ENCODE data around the gene THSD7A.

Gene THSD7A

GRCh38 chr7:11747715-11748485, 84.1 kb downstream of the THSD7A start:
- DNase-seq: no peak

DNA sequence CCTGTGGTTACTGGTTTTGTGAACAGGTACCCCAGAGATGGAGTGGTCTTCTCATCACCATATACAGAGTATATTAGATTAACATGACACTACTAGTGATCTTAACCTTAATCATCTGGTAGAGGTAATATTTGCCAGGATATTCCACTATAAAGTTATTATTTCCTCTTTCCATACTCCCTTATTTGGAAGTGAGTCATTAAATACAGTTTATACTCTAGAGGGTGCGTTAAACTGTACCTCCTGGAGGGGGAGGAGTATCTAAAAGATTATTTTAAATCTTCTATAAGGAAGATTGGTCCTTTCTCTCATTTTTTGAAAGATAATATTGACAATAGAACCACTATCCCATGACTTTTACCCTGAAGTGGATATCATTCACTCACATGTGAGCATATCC, 85.4 kb downstream of the THSD7A start:
- no peak for DNase-seq

DNA sequence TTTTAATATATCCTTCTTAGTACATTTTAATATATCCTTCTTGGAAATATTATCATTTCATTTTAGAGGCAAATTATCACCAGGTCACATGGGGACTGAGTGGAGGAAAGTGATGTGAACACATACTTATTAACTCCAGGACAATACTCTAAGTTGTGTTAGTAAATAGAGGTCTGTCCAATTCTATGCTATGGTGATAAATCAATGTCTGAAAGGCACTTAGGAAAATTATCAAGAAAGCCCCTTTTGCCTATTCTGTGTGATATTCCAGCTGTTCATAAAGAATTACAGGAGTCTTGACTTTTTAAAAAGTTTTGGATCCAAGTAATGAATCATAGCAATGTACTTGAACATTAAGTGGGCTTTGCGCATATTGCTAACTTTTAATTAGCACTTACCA, 88.5 kb downstream of the THSD7A start:
- no peak for DNase-seq

DNA sequence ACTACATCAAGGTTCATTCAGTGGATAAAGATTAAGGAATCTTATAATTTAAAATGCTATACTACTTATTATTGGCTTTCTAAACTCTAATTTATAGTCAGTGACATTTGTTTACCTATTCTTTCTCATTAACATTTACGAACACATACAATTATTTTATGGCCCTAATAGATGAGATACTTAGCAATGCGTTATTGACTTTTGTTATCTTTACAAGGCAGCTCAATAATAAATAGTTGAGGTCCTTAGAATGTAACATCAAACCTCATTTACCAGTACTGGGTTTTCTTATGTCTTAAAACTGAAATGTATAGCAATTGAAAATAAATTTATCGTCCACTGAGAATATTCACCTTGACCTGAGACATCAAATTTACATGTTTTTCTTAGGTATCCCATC, 89.0 kb downstream of the THSD7A start:
- no peak for DNase-seq

- no peak for DNase-seq
These were observed 89.5 kb downstream of the THSD7A start for GRCh38 chr7:11742496-11742895.

GRCh38 chr7:11737723-11738122, 94.3 kb downstream of the THSD7A start:
- DNase-seq: no peak

- no peak for DNase-seq
These were observed 99.8 kb downstream of the THSD7A start for GRCh38 chr7:11732207-11732606.

DNA sequence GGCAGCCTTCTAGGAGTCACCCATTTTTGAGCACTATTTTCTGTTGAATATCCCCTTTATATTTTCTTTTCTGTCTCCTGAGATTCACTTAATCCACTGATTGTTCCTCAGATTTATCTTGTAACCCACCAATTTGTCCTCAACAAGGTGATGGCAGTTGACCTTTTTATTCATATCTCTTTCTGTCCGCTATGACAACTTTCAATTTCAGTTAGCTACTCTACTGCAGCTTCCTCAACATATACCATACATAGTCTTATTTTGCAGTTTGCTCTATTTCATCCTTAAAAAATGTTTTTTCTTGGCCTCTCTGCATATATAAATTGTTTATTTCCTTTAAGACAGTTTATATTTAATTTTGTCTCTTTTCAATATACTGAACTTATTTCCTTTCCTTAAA, 101.3 kb downstream of the THSD7A start:
- no peak for DNase-seq

DNA sequence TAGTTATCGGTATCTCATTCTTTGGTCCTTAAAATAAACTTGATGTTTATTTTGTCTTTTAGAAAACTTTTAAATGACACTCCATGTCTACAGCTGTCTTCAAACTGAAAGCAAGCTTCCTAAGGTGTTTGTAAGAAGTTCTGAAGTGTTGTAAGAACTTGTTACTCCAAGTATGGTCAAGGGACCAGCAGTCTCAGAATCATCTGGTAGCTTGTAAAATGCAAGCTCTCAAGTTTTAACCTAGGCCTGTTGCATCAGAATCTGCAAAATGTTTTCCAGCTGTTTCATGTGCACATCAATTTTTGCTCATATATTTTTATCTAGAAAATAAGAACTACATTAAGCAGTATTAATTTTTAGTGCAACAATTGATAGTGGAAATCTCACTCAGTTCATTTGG, 104.1 kb downstream of the THSD7A start:
- DNase-seq: no peak

DNA sequence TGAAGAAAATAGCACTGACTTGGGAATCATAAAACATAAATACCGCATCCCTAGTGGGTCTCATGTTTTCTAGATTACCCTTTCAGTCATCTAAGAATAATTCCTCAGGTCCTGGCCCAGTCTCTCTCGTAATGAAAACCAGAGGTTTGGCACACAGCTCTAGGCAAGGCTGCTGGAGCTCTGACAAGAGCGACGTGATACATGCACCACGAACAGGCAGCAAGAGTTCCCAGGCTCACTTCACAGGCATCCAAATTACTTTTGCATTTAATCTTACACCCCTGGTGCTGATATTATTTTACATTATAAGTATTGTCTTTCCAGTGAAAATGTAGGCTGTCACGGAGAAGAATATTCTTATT, 105.2 kb downstream of the THSD7A start:
- no peak for DNase-seq

DNA sequence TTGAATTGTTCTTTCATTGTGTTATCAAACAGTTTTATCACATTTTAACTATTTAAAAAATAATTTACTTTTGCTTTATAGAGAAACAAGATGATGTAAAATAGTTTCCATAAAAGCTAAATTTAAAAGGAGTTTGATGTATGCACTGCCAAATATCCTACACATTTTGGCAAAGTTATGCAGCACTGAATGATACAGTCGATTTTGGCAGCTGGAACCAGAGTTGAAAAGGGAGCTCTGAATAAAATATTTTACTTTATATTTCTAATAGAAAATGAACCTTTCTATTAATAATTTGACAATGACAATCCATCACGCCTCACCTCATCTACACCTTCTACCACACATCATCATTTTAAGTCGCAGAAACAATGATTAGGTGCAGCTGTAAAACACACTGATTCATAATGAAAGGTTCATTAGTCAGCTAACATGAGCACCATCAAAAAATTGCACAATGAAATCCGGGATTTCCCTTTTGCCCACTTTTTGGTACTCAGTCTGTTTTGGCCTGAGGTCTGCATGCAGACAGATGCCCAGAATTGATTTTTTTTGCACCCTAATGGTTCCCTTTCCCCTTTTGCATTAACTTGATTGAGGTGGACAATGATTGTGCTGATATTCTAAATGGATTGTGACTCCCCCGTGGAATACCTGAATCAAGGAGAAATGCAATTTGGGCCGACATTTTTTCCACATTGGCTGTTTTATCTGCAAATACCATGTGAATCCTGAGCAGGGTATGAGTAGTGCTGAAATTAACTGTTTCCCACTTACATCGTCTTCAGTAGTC, 105.8 kb downstream of the THSD7A start:
- no peak for DNase-seq

GRCh38 chr7:11716185-11716584, 115.8 kb downstream of the THSD7A start:
- no peak for DNase-seq

- DNase-seq: no peak
These were observed 117.3 kb downstream of the THSD7A start for GRCh38 chr7:11714676-11715075.

DNA sequence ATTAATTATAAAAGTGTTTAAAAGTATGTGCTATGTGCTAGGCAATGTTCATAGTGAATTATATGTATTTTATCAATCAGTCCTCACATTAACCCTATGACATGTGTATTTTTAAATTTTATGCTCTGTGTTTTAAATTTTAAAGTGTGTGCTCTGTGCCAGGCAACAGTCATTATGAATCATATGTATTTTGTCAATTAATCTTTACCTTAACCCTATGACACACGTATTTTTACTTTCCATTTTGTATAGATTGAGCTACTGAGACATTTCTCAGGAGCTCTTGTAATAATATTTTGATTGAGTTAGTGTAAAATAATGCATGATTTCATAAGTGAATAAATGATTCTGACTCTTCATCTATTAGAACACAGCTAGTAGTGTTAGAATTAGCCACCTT, 117.8 kb downstream of the THSD7A start:
- DNase-seq: no peak

GRCh38 chr7:11713352-11713751, 118.6 kb downstream of the THSD7A start:
- DNase-seq: no peak

GRCh38 chr7:11710377-11710776, 121.6 kb downstream of the THSD7A start:
- DNase-seq: no peak

DNA sequence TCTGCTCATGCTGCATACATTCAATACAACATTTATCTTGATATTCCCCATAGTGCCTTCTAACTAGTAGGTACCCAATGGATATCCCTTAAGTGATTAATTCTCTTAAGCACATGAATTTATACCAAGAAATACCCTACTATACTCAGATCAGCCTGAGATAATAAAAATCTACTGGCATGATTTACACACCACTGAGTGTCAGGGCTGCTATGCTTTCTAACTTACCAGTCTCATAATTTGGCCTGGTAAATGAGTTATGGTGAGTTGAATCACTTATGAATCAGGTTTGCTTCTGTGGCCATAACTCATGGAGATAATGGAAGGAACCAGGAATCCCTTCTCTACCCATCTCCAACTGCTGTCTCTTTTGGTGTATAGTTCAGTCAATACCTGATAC, 122.8 kb downstream of the THSD7A start:
- DNase-seq: no peak

DNA sequence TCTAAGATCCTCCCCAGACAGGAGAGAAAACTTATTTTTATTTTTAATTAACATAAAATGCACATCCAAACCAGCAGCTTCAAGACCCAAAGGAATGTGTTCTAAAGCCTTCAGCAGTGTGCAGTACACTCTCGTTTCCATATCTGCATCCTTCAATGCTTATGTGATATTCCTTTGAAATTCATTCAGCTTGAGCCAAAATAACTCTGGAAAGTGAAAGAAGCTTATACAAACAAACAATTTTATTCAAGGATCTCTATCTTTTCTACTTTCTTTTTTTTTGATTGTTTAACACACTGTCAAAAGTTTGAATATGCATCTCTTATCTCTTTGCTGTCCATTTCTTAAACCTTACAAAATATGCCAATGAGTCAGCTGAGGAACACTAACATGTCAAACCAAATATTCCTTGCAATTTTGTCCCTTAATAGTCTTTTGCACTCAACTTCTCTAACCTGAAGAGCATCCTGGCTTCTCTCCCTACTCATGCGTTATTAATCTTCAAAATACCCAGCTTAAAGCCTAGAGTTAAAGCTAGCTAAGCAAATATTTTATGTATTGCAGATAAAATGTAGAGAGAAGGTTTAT, 124.3 kb downstream of the THSD7A start:
- DNase-seq: no peak

- DNase-seq: no peak
These were observed 125.1 kb downstream of the THSD7A start for GRCh38 chr7:11706666-11707605.

DNA sequence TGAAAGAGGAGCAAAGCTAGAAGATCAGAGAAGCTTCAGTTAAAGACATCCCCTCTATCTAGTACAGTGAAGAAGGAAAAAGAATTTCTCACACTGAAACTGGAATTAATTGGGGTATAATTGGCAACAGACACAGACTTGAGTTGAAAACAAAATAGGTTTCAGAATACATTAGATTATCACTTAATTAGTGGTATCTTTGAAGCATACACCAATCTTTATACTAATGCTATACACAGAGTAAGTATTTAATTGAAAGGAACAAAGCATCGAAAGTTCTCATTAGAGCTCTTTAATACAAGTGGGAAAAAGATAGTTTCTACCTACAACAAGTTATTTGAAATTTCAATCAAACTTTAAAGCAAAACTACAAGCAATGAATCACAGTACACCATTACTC, 128.2 kb downstream of the THSD7A start:
- no peak for DNase-seq

DNA sequence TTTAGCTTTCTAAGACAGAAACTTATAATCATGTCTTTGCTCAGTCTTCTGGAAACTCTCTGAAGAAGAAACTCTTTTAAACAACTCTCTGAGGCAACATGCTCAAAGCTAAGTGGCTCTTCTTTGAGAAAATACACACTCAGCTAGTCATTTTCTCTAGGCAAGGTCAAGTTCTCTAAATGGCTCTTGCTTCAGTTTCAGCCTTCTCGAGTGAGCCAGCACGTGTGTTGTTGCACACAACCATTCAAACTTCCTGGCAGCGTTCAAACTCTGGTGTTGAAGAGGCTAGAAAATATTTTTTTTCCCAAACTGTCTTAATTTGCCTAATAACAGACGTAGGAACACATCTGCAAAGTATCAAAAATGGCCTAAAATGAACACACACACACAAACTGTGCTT, 129.1 kb downstream of the THSD7A start:
- no peak for DNase-seq

DNA sequence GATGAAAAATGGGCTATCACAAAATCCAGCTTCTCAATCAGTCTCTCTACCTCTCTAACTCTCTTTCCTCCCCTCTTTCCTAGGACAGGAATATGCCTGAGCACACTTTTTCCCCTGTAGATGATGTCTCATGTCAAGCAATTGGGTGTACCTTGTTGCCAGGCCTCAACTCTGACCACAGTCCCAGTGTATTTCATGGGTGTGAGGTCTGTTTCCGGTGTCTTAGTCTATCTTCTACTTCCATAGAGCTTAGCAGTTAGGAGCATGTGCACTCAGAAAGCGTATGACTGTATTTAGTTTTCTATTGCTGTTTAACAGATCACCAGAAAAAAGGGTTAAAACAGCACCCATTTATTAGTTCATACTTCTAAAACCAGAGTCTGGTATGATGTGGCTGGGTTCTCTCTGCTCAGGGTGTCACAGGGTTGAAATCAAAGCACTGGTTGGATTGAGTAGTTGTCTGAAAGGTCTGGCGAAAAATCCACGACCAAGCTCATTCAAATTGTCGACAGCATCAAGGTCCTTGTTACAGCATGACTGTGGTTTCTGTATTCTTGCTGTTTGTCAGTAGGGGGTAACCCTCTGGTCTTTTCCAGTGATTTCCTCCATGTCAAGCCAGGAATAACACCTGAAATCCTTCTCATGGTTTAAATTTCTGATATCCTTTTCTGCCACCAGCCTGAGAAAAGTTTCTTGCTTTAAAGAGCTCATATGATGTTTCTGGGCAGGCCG, 130.0 kb downstream of the THSD7A start:
- DNase-seq: no peak
